ENCODE data around the gene ZNF345.
A peak's percentile ranks its signal among the peaks of the same experiment; 100 is the strongest.

ZNF345 gene

DNA sequence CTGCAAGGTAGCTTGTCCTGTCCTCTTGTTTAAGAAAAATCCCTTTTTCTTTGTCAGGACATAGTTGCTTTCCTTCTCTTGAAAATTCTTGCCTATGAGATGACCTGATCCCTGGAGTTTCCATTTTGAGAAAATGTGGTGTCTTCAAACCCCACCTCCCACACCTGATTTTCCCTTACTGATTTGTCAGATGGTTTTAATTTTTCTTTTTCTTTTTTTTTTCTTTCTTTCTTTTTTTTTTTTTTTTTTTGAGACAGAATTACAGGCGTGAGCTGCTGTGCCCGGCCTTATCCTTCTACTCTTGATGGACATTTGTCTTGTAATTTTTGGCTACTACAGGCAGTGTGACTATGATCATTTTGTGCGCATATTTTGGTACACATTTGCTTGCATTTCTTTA, 1.2 kb downstream of the ZNF345 start:
- TF ChIP-seq ZFX (IDR thresholded peaks at IDR 0.05; ENCODE audit: borderline replicate concordance): no peak
- TF ChIP-seq, protein P1, sequence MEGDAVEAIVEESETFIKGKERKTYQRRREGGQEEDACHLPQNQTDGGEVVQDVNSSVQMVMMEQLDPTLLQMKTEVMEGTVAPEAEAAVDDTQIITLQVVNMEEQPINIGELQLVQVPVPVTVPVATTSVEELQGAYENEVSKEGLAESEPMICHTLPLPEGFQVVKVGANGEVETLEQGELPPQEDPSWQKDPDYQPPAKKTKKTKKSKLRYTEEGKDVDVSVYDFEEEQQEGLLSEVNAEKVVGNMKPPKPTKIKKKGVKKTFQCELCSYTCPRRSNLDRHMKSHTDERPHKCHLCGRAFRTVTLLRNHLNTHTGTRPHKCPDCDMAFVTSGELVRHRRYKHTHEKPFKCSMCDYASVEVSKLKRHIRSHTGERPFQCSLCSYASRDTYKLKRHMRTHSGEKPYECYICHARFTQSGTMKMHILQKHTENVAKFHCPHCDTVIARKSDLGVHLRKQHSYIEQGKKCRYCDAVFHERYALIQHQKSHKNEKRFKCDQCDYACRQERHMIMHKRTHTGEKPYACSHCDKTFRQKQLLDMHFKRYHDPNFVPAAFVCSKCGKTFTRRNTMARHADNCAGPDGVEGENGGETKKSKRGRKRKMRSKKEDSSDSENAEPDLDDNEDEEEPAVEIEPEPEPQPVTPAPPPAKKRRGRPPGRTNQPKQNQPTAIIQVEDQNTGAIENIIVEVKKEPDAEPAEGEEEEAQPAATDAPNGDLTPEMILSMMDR (IDR thresholded peaks at IDR 0.05): no peak
- H3K27ac ChIP-seq: peak overlapping the region; percentile 71; the same call in 1 of the 2 replicates

DNA sequence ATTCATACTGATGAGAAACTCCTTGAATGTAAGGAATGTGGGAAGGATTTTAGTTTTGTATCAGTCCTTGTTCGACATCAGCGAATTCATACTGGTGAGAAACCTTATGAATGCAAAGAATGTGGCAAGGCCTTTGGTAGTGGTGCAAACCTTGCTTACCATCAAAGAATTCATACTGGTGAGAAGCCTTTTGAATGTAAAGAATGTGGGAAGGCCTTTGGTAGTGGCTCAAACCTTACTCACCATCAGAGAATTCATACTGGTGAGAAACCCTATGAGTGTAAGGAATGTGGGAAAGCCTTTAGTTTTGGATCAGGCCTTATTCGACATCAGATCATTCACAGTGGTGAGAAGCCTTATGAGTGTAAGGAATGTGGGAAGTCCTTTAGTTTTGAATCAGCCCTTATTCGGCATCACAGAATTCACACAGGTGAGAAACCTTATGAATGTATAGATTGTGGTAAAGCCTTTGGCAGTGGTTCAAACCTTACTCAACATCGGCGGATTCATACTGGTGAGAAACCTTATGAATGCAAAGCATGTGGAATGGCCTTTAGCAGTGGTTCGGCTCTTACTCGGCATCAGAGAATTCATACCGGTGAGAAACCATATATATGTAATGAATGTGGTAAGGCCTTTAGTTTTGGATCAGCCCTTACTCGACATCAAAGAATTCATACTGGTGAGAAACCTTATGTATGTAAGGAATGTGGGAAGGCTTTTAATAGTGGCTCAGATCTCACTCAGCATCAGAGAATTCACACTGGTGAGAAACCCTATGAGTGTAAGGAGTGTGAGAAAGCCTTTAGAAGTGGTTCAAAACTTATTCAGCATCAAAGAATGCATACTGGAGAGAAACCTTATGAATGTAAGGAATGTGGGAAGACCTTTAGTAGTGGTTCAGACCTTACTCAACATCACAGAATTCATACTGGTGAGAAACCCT, 26.6 kb downstream of the ZNF345 start:
- TF ChIP-seq, protein P1 (IDR thresholded peaks at IDR 0.05): no peak
- no peak for TF ChIP-seq ZFX (IDR thresholded peaks at IDR 0.05; ENCODE audit: borderline replicate concordance)
- H3K27ac ChIP-seq: no peak overlapping the region

DNA sequence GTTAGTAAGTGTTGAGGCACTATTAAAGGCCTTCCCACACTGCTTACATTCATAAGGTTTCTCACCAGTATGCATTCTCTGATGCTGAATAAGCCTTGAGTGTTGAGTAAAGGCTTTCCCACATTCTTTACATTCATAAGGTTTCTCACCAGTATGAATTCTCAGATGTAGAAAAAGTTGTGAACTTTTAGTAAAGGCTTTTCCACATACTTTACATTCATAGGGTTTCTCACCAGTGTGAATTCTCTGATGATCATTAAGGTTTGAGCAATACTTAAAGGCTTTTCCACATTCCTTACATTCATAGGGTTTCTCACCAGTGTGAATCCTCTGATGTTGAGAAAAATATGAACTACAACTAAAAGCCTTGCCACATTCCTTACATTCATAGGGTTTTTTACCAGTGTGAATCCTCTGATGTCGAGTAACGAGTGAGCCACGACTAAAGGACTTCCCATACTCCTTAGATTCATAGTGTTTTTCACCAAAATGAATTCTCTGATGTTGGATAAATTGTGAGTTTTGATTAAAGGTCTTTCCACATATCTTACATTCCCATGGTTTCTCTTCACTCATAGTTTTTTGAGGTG, 41.2 kb downstream of the ZNF345 start:
- no peak overlapping the region for H3K27ac ChIP-seq
- TF ChIP-seq, protein P1 (IDR thresholded peaks at IDR 0.05): no peak
- no peak for TF ChIP-seq ZFX (IDR thresholded peaks at IDR 0.05; ENCODE audit: borderline replicate concordance)

DNA sequence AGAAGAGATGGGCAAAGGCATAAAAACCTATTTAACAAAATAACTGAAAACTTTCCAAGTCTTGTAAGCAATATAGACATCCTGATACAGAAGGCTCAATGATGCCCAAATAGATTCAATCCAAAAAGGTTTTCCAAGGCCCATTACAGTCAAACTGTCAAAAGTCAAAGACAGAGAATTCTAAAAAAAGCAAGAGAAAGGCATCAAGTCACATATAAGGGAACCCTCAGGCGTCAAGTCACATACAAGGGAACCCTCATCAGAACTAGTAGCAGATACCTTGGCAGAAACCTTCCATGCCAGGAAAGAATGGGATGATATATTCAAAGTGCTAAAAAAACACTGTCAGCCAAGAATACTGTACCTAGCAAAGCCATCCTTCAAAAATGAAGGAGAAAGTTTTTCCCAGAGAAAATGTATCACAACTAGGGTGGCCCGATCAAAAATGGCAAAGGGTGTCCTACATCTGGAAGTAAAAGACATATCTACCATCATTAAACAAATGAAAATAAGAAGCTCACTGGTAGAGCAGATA, 44.2 kb downstream of the ZNF345 start:
- TF ChIP-seq ZFX (IDR thresholded peaks at IDR 0.05; ENCODE audit: borderline replicate concordance): no peak
- no peak overlapping the region for H3K27ac ChIP-seq

DNA sequence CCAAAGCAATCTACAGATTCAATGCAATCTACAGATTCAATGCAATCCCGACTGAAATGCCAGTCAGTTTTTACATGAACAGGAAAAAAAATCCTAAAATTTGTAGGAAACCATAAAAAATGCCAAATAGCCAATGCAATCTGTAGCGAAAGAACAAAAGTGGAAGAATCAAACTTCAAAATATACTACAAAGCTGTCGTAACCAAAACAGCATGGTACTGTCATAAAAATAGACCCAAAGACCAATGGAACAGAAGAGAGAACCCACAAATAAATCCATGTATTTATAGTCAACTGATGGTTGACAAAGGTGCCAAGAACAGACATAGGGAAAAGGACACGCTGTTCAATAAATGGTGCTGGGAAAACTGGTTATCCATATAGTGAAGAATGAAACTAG, 47.7 kb downstream of the ZNF345 start:
- H3K27ac ChIP-seq: no peak overlapping the region
- no peak for TF ChIP-seq ZFX (IDR thresholded peaks at IDR 0.05; ENCODE audit: borderline replicate concordance)
- TF ChIP-seq, protein P1 (IDR thresholded peaks at IDR 0.05): no peak

DNA sequence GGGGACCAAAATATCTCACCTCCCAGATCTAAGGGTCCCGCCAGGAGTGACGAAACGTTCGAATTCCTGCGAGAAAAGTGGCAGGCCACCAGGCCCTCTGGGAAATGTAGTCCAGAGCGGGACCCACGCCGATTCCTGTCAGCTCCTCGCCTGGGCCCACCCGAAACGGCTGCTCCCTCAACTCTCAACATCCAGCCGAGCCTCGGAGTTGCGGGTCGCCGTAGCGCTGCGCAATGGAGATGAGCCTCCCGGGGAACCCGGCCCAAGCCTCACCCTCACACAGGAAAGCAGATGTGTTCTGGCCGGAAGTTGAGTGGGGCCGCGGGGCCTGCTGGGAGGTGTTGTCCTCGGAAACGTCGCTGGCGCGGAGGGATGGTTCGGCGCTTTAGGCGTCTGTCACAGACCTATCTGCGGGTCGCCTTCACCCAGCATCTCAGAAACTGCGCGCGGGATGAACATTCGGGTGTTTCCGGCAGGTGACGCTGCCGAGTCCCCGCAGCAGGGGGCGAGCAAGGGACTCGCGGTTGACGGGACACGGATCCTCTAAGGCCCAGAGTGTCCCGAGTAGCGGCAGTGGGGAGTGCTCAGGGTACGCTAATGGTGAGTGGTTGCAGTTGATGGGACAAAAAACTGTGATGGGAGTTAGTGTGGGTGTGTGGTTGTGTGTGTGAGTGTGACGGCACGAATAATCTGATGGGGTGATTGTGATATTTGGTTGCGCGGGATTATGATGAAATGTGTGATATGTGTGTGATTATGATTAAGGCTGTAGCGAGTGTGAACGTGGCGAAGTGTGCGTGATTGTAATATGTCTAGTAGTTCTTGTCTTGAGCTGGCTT, 65.5 kb downstream of the ZNF345 start, which contains the start of the genes ZNF568 and ZNF829:
Gene ZNF568 (plus strand): TSS at position 341 of the 839 bp plus-strand sequence. CDS start 6,439 bp downstream, outside the sequence.
Gene ZNF829 (minus strand): TSS at position 300 of the 839 bp plus-strand sequence. CDS start 1,124 bp downstream, outside the sequence.
- TF ChIP-seq, protein P1 (IDR thresholded peaks at IDR 0.05): peak; percentile 78
- TF ChIP-seq ZFX (IDR thresholded peaks at IDR 0.05; ENCODE audit: borderline replicate concordance): no peak
- peak within 1 kb of the TSS; percentile 87 for H3K27ac ChIP-seq

DNA sequence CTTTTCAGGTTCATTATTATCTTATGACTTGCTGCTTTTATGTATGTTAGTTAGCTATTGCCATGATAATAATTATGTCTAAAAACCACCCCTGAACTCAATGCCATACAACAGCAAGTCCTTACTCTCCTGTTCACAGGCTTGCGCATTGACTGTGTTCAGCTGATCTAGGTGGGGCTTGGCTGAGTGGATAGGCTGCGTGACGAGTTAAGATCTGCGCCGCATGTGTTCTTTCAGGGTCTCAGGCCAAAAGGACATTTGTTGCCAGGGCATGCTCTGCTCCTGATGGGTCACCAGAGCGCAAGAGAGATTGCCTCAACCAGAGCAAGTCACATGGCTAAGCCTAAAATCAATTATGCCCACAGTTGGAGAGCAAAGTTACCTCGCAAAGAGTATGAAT, 66.3 kb downstream of the ZNF345 start:
- TF ChIP-seq, protein P1 (IDR thresholded peaks at IDR 0.05): no peak
- TF ChIP-seq ZFX (IDR thresholded peaks at IDR 0.05; ENCODE audit: borderline replicate concordance): no peak
- H3K27ac ChIP-seq: peak overlapping the region; percentile 87
